NB4 (cell line): Measurements from ENCODE around the gene COTL1.

Experiments used
- CTCF ChIP-seq: IDR thresholded peaks from one replicate; pipeline ENCODE4 v1.5.1; 2012; ENCODE audit warnings: low read depth, low read length
- MAX ChIP-seq: IDR thresholded peaks from 2 replicates; pipeline ENCODE4 v1.6.1; 2011; ENCODE audit warnings: low read depth, low read length
- MYC ChIP-seq: IDR thresholded peaks from 2 replicates; pipeline ENCODE4 v1.6.1; 2011; ENCODE audit warnings: low read depth, low read length
- POLR2A ChIP-seq: IDR thresholded peaks from 2 replicates; pipeline ENCODE4 v1.6.1; 2011; ENCODE audit warnings: mild to moderate bottlenecking; ENCODE audit not compliant: insufficient read length; ENCODE audit errors: extremely low read depth

GRCh38 chr16:84579936-84580335 is 37.9 kb downstream of the COTL1 start:
- TF ChIP-seq MAX (no peak), CTCF (no peak), POLR2A (no peak), MYC (no peak)
